HG02870 (cell line): ENCODE measurements around the gene CCDC154.

Experiments used
- ATAC-seq: cut with Tn5 transposase; IDR thresholded peaks from one replicate; pipeline ENCODE4 v1.9.1; 2021; ENCODE audit warnings: mild to moderate bottlenecking, moderate library complexity; ENCODE audit not compliant: unreplicated experiment

Gene CCDC154

DNA sequence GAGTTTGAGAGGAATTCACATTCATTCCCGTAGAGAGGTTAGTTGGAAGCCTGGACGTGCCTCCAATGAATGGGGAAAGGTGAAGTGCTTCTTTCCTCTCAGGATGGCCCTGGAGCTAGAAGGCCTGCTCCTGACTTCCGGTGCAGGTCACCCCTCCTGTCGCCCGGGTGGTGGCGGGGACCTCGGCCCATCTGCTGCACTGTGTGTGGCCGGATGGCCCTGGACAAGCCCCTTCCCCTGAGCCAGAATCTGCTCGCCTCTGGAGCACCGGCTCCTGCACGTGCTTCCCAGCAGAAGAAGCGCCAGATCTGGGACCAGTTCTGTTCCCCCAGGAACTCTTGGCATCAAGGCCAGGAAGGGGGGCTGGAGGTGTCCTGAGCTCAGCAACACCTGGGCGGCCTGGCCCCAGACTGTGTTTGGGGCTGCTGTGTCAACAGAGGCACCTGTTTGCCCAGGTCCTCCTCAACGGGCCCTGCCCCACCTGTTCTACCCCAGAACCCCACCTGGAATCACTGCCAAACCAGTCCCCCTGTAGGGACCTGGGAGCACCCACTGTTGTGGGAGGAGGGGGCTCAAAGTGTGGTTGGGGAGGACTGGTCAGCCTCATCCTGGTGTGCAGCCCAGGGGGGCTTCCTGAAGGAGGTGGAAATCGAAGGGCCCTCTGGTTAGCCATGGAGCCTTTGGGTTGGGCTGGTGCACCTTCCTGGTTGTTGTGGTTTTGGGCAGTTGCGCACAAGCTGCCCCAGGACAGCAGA, 18.6 kb downstream of the CCDC154 start:
- no peak for ATAC-seq

- no peak for ATAC-seq
Measured at GRCh38 chr16:1424028-1424427, 20.3 kb downstream of the CCDC154 start.

DNA sequence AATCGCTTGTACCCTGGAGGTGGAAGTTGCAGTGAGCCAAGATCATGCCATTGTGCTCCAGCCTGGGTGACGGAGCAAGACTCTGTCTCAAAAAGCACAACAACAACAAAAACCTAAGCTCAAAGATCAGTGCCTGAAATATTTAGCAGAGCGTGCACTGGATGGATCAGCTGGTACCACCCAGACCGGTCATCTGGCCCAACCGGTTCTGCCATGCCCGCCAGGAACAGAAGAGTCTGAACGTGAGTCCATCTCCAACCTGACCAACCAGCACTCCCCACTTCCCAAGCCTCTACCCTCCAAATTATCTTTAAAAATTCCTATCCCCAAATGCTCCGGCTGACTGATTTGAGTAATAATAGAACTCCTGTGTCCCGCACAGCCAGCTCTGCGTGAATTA, 22.3 kb downstream of the CCDC154 start:
- no peak for ATAC-seq

- ATAC-seq = peak; percentile 12
Measured at GRCh38 chr16:1420111-1420539, 24.2 kb downstream of the CCDC154 start.

DNA sequence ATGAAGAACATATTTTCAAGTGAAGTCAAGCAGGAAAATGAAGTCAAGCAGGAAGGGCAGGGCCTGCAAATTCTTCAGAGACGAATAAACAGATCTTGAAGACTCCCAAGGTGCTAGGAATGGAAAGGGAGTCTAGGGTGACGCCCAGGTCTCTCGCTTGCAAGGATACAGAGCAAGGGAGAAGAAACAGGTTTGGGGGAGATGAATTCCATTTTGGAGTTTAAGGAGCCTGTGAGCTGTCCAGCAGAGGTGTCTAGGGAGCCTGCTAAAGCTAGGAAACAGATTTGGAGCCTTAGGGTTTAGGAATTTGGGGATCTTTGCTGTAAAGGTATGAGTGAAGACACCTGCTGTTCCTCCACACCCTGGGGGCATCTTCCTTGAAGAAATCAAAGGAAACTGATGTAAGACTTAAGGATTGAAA, 27.8 kb downstream of the CCDC154 start:
- ATAC-seq = no peak

GRCh38 chr16:1414532-1415260, 29.7 kb downstream of the CCDC154 start, which contains the start of gene UNKL:
UNKL (minus strand) TSS chr16:1414704; CDS start chr16:1414691, 13 bp downstream.
- ATAC-seq = no peak

- no peak for ATAC-seq
Measured at GRCh38 chr16:1413684-1414531, 30.4 kb downstream of the CCDC154 start.

DNA sequence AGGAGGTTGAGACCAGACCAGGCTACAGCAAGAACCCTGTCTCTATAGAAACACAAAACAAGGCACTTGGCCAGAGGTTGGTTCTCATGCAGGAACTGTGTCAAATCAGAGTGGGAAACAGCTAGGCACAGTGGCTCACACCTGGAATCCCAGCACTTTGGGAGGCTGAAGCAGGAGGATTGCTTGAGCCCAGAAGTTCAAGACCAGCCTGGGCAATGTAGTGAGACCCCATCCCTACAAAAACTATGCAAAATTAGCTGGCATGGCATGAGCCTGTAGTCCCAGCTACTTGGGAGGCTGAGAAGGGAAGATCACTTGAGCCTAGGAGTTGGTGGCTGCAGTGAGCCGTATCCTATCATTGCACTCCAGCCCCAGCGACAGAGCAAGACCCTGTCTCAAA, 31.5 kb downstream of the CCDC154 start:
- no peak for ATAC-seq

- ATAC-seq = peak; percentile 79
Measured at GRCh38 chr16:1408171-1408837, 36.1 kb downstream of the CCDC154 start.

DNA sequence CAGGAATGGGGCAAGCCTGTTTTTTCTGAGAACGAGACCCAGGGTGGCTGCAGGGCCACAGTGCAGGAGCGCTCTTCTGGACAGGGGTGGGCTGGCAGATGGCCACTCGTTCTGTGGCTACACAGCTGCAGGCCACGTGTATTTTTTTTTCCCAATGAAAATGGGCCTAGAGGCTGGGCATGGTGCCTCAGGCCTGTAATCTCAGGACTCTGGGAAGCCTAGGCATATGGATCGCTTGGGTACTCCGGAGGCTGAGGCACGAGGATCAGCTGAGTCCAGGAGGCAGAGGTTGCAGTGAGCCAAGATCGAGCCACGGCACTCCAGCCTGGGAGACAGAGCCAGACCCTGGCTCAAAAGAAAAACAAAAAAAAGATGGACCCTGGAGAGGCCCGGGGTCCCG, 36.6 kb downstream of the CCDC154 start:
- no peak for ATAC-seq

DNA sequence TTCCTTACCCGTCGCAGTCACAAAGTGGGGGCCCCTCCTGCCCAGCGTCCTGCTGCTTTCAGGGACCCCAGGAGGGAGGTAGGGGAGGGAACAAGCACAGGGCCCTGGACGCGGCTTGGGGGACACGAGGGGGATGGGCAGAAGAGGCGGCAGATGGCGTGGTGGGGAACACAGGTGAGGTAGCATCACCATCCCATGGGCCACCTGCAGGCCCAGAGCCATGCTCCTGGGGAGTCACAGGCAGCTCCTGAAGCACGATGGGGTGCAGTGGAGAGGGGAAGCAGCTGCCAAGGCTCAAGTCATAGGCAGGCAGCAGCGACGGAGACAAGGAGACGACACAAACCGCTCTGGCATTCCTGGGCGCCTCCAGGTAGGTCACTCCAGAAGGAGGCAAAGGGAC, 40.6 kb downstream of the CCDC154 start:
- no peak for ATAC-seq

- ATAC-seq = no peak
Measured at GRCh38 chr16:1403036-1403435, 41.3 kb downstream of the CCDC154 start.

DNA sequence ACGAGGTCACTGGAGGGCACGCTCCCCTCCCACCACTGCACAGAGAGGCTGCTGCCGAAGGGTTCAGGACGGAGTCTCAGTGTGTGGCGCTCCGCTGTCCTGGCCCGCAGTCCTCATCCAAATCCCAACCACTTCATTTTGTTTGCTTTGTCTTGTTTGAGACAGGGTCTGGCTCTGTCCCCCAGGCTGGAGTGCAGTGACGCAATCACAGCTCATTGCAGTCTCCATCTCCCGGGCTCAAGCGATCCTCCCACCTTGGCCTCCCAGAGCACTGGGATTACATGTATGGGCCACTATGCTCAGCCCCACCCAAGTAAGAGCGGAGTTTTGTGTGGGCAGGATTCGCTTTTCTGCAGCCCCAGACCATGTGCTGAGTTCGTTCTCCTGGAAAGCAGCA, 42.6 kb downstream of the CCDC154 start:
- ATAC-seq = no peak

GRCh38 chr16:1401061-1401757, 43.1 kb downstream of the CCDC154 start:
- ATAC-seq = no peak

- no peak for ATAC-seq
Measured at GRCh38 chr16:1398826-1399581, 45.4 kb downstream of the CCDC154 start.

GRCh38 chr16:1398351-1398750, 46.0 kb downstream of the CCDC154 start:
- no peak for ATAC-seq

DNA sequence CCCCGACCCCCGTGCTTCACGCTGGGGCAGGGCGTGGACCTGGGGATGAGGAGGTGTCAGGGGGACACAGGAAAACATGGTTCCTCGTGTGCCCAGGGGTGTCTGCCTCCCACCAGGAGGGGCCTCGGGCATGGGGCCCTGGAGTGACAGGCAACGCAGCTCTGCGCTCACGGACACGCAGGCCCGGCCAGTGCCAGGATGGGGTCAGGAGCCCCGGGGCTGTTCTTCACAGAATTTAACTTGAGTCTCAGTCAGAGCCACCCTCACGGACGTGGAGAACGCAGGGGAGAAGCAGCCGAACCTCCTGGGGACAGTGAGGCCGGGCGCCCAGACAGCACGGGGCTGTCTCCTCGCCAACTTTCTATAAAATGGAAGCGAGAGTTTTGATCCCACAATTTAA, 46.6 kb downstream of the CCDC154 start:
- no peak for ATAC-seq

DNA sequence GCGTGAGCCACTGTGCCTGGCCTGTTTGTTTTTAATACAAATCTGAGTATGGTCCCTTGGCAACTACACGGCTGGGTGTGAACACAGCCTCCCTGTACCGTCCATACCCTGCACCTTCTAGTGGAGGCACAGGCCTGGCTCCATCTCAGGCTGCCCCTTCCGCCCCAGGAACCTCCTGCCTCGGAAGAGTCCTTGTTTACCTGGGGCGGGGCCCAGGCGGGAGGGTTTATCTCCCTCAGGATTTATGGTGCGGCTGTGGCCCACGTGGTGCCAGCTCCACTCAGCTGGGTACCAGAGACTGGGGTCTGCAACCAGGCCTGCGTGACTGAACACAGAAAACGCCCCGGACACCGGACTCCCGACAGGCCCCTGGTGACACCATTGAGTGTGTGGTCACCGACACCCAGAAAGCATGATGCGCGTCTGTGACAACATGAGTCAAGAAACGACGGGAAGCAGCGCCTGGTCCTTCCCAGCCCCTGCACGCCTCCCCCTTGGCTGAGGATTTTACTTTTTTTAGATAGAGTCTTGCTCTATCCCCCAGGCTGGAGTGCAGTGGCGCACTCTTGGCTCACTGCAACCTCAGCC, 48.8 kb downstream of the CCDC154 start:
- ATAC-seq = no peak

GRCh38 chr16:1394367-1394951, 49.9 kb downstream of the CCDC154 start:
- no peak for ATAC-seq
